ENCODE data around the gene CLDN22. TPM values are rescaled to one million over a fixed set of nuclear protein-coding genes. Genes with fewer than 3 reads are reported as not detected.
"Not testable (repeated sequence)": the region's sequence is repeated elsewhere in the genome, so short reads cannot be mapped to it uniquely, and the experiment has no call there.

CLDN22 gene
- total RNA-seq, 2 experiments from 2014 or later: not detected

DNA sequence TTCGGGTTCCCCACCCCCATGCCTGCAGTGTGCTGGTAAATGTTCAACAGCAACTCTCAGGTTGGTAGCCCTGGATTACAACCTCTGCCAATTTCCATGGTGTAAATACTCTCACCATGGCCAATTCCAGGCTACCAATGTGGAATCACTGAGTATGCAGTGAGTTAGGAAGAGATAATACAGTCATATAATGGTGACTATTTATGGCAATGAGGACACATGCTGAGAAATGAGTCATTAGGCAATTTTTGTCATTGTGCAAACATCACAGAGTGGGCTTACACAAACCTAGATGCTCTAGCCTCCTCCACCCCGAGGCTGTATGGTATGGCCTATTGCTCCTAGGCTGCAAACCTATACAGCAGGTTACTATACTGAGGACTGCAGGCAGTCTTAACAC lies 6.8 kb upstream of the CLDN22 start:
- Mint-ChIP-seq H3K27ac (no peak overlapping the region), H3K4me3 (no peak overlapping the region), H3K27me3 (ENCODE audit: low read depth) (peaks cover 2% of the 10 kb centered on the region), H3K9me3 (ENCODE audit: insufficient read depth) (no peaks in the 10 kb centered on the region), H3K4me1 (ENCODE audit: low read depth) (peaks cover 7% of the 10 kb centered on the region), H3K36me3 (ENCODE audit: low read depth) (no peaks in the 10 kb centered on the region)
- ATAC-seq (no peak), DNase-seq (no peak)
- ChIA-PET CTCF (no interaction called here), POLR2A (no interaction called here)

- H3K9me3 Mint-ChIP-seq (ENCODE audit: insufficient read depth); POLR2A ChIA-PET; H3K27ac Mint-ChIP-seq; DNase-seq; CTCF ChIA-PET; H3K36me3 Mint-ChIP-seq (ENCODE audit: low read depth); H3K27me3 Mint-ChIP-seq (ENCODE audit: low read depth); H3K4me3 Mint-ChIP-seq; ATAC-seq: not testable (repeated sequence)
- H3K4me1 Mint-ChIP-seq (ENCODE audit: low read depth): peaks cover 12% of the 10 kb centered on the region
Observed at GRCh38 chr4:183326387-183326786, 6.3 kb upstream of the CLDN22 start.

- Mint-ChIP-seq H3K9me3 (ENCODE audit: insufficient read depth) (no peaks in the 10 kb centered on the region), H3K4me3 (no peak overlapping the region), H3K4me1 (ENCODE audit: low read depth) (peaks cover 23% of the 10 kb centered on the region), H3K27ac (no peak overlapping the region), H3K27me3 (ENCODE audit: low read depth) (peaks cover 7% of the 10 kb centered on the region), H3K36me3 (ENCODE audit: low read depth) (no peaks in the 10 kb centered on the region)
- CTCF ChIA-PET: no interaction called here
- POLR2A ChIA-PET: no interaction called here
- no peak for DNase-seq
- ATAC-seq: no peak
Observed at GRCh38 chr4:183324619-183325018, 4.5 kb upstream of the CLDN22 start.

DNA sequence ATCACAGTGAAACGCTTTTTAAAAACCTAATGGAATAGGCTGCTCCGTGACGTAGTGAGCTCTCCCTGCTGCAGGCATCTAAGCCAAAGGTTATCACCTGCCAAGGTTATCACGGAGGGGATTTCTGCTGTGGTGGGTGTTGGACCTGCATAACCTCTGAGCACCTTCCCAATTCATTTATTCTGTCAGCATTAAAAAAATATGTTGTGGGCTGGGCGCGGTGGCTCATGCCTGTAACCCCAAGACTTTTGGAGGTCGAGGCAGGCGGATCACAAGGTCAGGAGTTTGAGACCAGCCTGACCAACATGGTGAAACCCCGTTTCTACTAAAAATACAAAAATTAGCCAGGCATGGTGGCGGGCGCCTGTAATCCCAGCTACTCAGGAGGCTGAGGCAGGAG lies 4.0 kb upstream of the CLDN22 start:
- H3K36me3 Mint-ChIP-seq (ENCODE audit: low read depth); H3K27ac Mint-ChIP-seq; ATAC-seq; H3K4me3 Mint-ChIP-seq; CTCF ChIA-PET; H3K9me3 Mint-ChIP-seq (ENCODE audit: insufficient read depth); POLR2A ChIA-PET; H3K27me3 Mint-ChIP-seq (ENCODE audit: low read depth); DNase-seq: not testable (repeated sequence)
- H3K4me1 Mint-ChIP-seq (ENCODE audit: low read depth): peaks cover 23% of the 10 kb centered on the region

- H3K27me3 Mint-ChIP-seq (ENCODE audit: low read depth): peaks cover 13% of the 10 kb centered on the region
- H3K27ac Mint-ChIP-seq: no peak overlapping the region
- H3K4me3 Mint-ChIP-seq: no peak overlapping the region
- no peaks in the 10 kb centered on the region for H3K36me3 Mint-ChIP-seq (ENCODE audit: low read depth)
- H3K9me3 Mint-ChIP-seq (ENCODE audit: insufficient read depth): no peaks in the 10 kb centered on the region
- ATAC-seq (no peak), DNase-seq (no peak)
- peaks cover 23% of the 10 kb centered on the region for H3K4me1 Mint-ChIP-seq (ENCODE audit: low read depth)
- ChIA-PET POLR2A (interaction anchor here (1.1 kb wide), 1 partner anchor 12 kb away, joined by 4 read pairs; no protein-coding TSS in a partner anchor), CTCF (no interaction called here)
Observed at GRCh38 chr4:183323295-183323694, 3.2 kb upstream of the CLDN22 start.

DNA sequence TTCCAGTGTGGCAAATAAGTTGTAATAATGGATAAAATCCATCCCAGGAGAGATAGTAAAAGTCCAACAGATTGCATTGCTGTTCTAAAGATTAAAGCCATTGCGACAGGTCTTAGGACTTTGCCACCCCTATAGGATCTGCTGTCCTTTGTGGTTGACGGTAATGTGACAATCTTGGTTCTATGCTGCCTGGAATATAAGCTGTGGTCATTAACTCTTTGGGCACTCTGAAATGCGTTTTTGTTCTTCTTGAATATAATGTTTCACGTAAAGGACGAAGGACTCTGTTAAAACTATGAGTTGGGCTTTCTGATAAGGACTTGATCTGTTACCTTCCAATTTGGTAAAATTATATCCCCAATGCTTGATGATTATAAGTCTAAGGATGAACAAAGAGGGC lies 2.2 kb upstream of the CLDN22 start, which contains the start of gene CLDN24:
Gene CLDN24, minus strand, starts transcription at position 101 of the 400 bp plus-strand sequence. Its CDS starts 0 bp downstream, at position 101.
- peak within 1 kb of the TSS; percentile 27 for H3K4me3 Mint-ChIP-seq
- peaks cover 23% of the 10 kb centered on the region for H3K4me1 Mint-ChIP-seq (ENCODE audit: low read depth)
- ChIA-PET POLR2A (interaction anchor here (1.1 kb wide), 1 partner anchor 13 kb away, joined by 4 read pairs; no protein-coding TSS in a partner anchor), CTCF (no interaction called here)
- ATAC-seq (no peak), DNase-seq (no peak)
- peak within 1 kb of the TSS; percentile 57 for H3K27ac Mint-ChIP-seq
- H3K27me3 Mint-ChIP-seq (ENCODE audit: low read depth): peaks cover 13% of the 10 kb centered on the region
- H3K9me3 Mint-ChIP-seq (ENCODE audit: insufficient read depth): no peaks in the 10 kb centered on the region
- no peaks in the 10 kb centered on the region for H3K36me3 Mint-ChIP-seq (ENCODE audit: low read depth)

GRCh38 chr4:183321516-183321915 lies 1.4 kb upstream of the CLDN22 start:
- H3K27ac Mint-ChIP-seq: peak overlapping the region; percentile 57
- DNase-seq (no peak), ATAC-seq (peak; percentile 15)
- H3K36me3 Mint-ChIP-seq (ENCODE audit: low read depth): no peaks in the 10 kb centered on the region
- H3K4me1 Mint-ChIP-seq (ENCODE audit: low read depth): peaks cover 23% of the 10 kb centered on the region
- no peaks in the 10 kb centered on the region for H3K9me3 Mint-ChIP-seq (ENCODE audit: insufficient read depth)
- H3K27me3 Mint-ChIP-seq (ENCODE audit: low read depth): peaks cover 15% of the 10 kb centered on the region
- peak overlapping the region; percentile 27 for H3K4me3 Mint-ChIP-seq
- POLR2A ChIA-PET: no interaction called here
- CTCF ChIA-PET: interaction anchor here (0.7 kb wide), 1 partner anchor 106 kb away, joined by 4 read pairs; no protein-coding TSS in a partner anchor

GRCh38 chr4:183321079-183321478 lies 1.0 kb upstream of the CLDN22 start:
- peak; percentile 57 for ATAC-seq
- ChIA-PET POLR2A (no interaction called here), CTCF (no interaction called here)
- peaks cover 16% of the 10 kb centered on the region for H3K27me3 Mint-ChIP-seq (ENCODE audit: low read depth)
- no peak for DNase-seq
- H3K4me3 Mint-ChIP-seq: peak overlapping the region; percentile 27
- peaks cover 23% of the 10 kb centered on the region for H3K4me1 Mint-ChIP-seq (ENCODE audit: low read depth)
- H3K27ac Mint-ChIP-seq: peak overlapping the region; percentile 57
- no peaks in the 10 kb centered on the region for H3K36me3 Mint-ChIP-seq (ENCODE audit: low read depth)
- no peaks in the 10 kb centered on the region for H3K9me3 Mint-ChIP-seq (ENCODE audit: insufficient read depth)

- ChIA-PET POLR2A (no interaction called here), CTCF (no interaction called here)
- Mint-ChIP-seq H3K4me1 (ENCODE audit: low read depth) (peaks cover 23% of the 10 kb centered on the region), H3K27ac (no peak overlapping the region), H3K36me3 (ENCODE audit: low read depth) (no peaks in the 10 kb centered on the region), H3K9me3 (ENCODE audit: insufficient read depth) (no peaks in the 10 kb centered on the region), H3K4me3 (no peak overlapping the region), H3K27me3 (ENCODE audit: low read depth) (peaks cover 15% of the 10 kb centered on the region)
- ATAC-seq (no peak), DNase-seq (no peak)
Observed at GRCh38 chr4:183318656-183319055, 1.4 kb downstream of the CLDN22 start.

- Mint-ChIP-seq H3K9me3 (ENCODE audit: insufficient read depth) (no peaks in the 10 kb centered on the region), H3K27ac (no peak overlapping the region), H3K36me3 (ENCODE audit: low read depth) (no peaks in the 10 kb centered on the region), H3K4me3 (no peak overlapping the region), H3K27me3 (ENCODE audit: low read depth) (peaks cover 11% of the 10 kb centered on the region), H3K4me1 (ENCODE audit: low read depth) (no peaks in the 10 kb centered on the region)
- no peak for DNase-seq
- CTCF ChIA-PET: interaction anchor here (1.2 kb wide), 1 partner anchor 83 kb away, joined by 3 read pairs; no protein-coding TSS in a partner anchor
- no peak for ATAC-seq
- POLR2A ChIA-PET: no interaction called here
Observed at GRCh38 chr4:183314806-183315205, 5.3 kb downstream of the CLDN22 start.

DNA sequence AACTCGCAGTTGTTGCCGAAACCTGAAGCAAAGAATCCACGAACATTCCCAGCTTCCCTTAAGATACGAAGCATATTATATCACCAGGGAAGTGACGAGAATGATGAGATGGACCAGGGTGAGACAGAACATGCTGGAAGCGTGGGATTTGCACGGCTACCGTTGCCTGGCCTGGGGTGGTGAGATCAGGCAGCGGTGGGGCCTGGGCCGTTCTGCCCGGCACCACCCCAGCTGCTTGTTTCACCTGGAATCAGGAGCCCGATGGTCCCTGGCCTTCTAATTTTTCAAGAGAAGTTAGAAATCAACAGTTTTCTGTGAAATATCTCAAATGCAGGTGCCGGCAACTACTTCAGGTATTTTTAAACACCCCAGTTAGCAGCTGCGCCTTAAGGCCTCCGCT lies 5.7 kb downstream of the CLDN22 start:
- no peak overlapping the region for H3K4me3 Mint-ChIP-seq
- ChIA-PET POLR2A (no interaction called here), CTCF (interaction anchor here (1.2 kb wide), 1 partner anchor 84 kb away, joined by 3 read pairs; no protein-coding TSS in a partner anchor)
- no peaks in the 10 kb centered on the region for H3K4me1 Mint-ChIP-seq (ENCODE audit: low read depth)
- H3K27ac Mint-ChIP-seq: no peak overlapping the region
- H3K9me3 Mint-ChIP-seq (ENCODE audit: insufficient read depth): no peaks in the 10 kb centered on the region
- ATAC-seq: no peak
- no peaks in the 10 kb centered on the region for H3K36me3 Mint-ChIP-seq (ENCODE audit: low read depth)
- DNase-seq: no peak
- H3K27me3 Mint-ChIP-seq (ENCODE audit: low read depth): peaks cover 11% of the 10 kb centered on the region

GRCh38 chr4:183312841-183313240 lies 7.2 kb downstream of the CLDN22 start:
- ChIA-PET POLR2A (no interaction called here), CTCF (no interaction called here)
- H3K9me3 Mint-ChIP-seq (ENCODE audit: insufficient read depth): no peaks in the 10 kb centered on the region
- ATAC-seq (no peak), DNase-seq (no peak)
- no peaks in the 10 kb centered on the region for H3K36me3 Mint-ChIP-seq (ENCODE audit: low read depth)
- no peaks in the 10 kb centered on the region for H3K4me1 Mint-ChIP-seq (ENCODE audit: low read depth)
- H3K27me3 Mint-ChIP-seq (ENCODE audit: low read depth): peaks cover 13% of the 10 kb centered on the region
- H3K4me3 Mint-ChIP-seq: no peak overlapping the region
- no peak overlapping the region for H3K27ac Mint-ChIP-seq

DNA sequence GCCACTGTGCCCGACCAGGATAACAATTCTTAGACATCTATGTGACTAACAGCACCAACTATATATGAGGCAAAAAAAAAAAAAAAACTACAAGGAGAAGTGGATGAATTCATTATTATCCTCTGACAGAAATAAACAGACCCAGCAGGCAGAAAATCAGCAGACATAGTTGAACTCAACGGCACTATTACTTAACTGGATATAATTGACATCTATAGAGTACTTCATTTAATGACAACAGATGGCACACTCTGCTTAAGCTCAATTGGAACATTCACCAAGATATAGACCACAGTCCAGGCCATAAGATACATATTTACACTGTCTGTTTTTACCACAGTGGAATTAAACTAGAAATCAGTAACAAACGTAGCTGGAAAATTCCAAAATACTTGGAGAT lies 13.3 kb downstream of the CLDN22 start:
- Mint-ChIP-seq H3K27me3 (ENCODE audit: low read depth) (peaks cover 12% of the 10 kb centered on the region), H3K4me3 (no peak overlapping the region), H3K36me3 (ENCODE audit: low read depth) (no peaks in the 10 kb centered on the region), H3K4me1 (ENCODE audit: low read depth) (no peaks in the 10 kb centered on the region), H3K27ac (no peak overlapping the region), H3K9me3 (ENCODE audit: insufficient read depth) (no peaks in the 10 kb centered on the region)
- DNase-seq (no peak), ATAC-seq (no peak)
- CTCF ChIA-PET: interaction anchor here (1.3 kb wide), 1 partner anchor 91 kb away, joined by 3 read pairs; no protein-coding TSS in a partner anchor
- POLR2A ChIA-PET: no interaction called here
